NCI-H187 treated with DMSO at 0.1 percent for 48 hours (cell line): ENCODE measurements around the gene APLN.

Source experiments
- DNase-seq: peaks from one replicate; lab custom pipeline; 2025; lab: John Stamatoyannopoulos, UW

The APLN gene

DNA sequence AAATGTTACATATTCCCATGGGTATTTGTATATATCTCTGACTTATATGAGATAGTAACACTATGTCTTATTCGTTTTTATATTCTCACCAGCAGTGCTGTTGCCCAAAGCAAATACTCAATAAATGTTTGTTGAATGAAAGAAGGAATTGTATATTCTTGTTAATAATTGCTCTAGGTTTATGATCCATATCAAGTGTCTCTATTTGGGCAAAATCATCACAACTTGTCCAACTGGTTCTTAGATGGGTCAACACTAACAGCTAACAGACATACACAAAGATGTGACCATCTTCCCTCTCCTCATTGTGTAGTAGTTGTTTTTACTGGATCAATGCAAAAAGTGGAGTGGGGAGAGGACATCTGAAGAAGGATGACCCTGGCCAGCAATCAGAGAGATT is 6.6 kb upstream of the APLN start:
- DNase-seq: no peak

- DNase-seq: no peak
These were observed 5.1 kb upstream of the APLN start for GRCh38 chrX:129659861-129660260.

DNA sequence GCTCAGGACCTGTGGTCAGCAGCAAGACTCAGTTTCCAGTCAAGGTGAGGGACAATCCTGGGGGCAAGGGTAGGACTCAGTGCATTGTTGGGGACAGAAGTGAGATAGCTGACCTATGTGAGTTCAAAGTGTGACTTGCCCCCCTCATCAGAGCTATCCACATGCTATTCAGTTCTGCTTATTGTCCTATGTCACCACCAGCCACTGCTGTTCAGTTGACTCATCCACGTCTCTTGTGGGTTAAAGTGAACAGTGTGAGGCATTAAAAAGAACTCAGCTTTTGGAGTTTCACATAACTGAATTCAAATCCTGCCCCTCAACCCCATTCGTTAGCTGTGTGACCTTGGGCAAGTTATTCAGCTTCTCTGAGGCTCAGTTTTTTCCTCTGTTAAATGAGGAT is 4.4 kb upstream of the APLN start:
- DNase-seq: no peak

DNA sequence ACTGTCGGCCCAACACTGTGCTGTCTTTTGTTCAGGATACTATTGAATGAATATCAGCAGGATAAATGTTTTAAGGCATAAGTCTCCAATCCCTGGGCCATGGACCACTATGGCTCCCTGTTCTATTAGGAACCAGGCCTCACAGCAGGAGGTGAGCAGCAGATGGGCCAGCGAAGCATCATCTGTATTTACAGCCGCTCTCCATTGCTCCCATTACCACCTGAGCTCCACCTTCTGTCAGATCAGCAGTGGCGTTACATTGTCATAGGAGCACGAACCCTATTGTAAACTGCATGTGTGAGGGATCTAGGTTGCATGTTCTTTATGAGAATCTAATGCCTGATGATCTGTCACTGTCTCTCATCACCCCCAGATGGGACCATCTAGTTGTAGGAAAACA is 3.7 kb upstream of the APLN start:
- no peak for DNase-seq

DNA sequence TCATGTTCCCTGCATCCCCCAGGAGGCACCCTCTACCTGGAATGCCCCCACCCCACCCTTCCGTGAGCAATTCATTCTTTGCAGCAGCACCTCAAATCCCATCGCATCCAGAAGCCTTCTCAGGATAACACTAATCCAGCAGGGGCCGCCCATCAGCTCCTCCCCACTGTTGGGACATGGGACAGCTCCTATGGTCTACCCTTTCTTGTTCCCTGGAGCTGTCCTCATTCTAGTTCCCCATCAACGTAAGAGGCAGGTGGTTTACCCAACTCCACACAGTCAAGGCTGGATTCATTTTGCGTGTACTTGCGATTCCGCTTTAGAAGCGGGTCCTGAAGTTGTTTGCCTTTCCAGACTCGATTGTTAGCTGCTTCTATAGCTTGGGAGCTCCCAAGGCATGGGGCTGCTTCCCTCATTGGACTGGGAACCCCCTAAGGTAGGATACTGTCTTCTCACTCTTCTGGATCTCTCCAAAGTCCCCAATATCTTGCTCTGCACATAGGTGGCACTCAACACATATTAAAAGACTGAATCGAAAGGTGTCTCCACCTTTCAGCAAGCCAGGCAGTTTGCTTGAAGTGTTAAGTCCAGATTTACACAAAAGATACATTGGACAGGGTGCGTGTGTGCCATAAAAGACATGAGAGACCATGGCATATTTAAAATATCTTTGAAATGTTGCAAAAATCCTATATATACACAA is 942 bp upstream of the APLN start:
- no peak for DNase-seq

- DNase-seq: no peak
These were observed 645 bp downstream of the APLN start for GRCh38 chrX:129653971-129654651.

DNA sequence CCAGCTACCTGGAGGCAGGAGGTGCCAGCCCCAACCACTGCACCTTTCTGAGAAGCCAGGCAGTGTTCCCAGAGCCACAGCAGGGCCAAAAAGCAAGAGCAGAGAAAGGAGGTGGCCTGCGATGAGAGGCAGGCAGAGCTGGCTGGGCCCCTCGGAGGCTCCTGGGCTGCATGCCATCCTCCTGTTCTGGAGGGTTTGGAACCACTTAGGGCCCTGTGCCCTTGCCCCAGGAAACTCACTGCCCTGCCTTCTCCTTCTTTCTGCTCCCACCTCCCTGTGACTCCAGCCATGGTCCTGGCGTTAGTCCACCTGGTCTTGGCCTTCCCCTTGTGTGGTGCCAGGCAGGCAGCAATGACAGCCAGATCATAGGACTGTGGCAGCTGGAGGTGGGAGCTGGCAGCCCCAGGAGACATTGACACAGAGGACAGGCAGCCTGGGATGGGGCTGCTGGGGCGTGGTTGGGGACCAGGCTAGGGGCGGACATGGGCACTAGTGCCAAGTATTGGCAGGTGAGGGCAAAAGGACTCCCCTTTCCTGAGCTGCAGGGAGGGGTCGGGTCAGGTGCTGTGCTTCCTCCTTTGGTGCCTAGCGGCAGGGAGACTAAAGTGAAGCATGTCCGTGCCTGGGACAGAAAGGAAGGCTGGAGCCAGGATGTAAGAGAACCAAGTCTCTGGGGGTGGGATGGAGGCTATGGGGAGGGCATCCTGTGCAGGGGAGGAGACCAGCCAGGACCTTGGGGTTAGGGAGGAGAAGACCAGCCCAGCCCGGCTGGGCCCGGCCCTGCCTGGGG is 1.4 kb downstream of the APLN start:
- no peak for DNase-seq

- DNase-seq: no peak
These were observed 2.1 kb downstream of the APLN start for GRCh38 chrX:129652565-129653169.

DNA sequence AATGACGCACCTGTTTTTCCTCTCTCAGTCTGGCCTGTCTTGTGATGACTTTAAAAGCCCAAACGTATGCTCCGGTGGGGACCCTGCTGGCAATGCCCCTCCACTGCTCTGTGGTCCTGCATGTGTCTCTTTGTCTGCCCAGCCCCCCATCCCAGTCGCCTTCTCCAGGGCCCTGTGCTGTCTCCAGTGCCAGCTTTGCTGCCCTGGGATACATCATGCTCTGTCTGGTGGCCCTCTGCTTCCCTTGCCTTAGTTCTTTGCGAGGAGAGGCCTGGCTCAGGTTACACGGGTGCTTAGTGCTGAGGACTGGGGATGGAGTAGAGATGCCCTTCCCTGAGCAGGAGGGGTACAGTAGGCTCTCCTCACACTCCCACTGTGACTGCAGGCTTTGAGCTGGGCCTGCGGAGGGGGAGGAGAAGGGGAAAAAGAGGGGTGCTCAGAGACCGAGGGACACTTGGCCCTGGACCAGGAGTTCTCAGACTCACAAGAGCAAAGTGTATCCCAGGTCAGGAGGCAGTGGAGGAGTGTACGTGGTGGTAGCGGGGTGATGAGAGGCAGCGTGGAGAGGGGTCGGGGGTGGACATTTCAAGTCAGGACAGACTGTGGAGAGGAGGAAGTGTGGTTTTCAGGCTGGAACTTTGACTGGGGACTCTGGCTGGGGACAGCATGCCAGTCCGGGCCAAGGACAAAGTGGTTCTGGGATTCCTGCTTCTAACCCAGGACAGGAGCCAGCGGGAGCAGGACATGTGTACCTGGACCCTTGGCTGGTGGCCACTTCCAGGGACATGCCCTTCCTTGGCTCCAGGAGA is 2.8 kb downstream of the APLN start:
- no peak for DNase-seq

DNA sequence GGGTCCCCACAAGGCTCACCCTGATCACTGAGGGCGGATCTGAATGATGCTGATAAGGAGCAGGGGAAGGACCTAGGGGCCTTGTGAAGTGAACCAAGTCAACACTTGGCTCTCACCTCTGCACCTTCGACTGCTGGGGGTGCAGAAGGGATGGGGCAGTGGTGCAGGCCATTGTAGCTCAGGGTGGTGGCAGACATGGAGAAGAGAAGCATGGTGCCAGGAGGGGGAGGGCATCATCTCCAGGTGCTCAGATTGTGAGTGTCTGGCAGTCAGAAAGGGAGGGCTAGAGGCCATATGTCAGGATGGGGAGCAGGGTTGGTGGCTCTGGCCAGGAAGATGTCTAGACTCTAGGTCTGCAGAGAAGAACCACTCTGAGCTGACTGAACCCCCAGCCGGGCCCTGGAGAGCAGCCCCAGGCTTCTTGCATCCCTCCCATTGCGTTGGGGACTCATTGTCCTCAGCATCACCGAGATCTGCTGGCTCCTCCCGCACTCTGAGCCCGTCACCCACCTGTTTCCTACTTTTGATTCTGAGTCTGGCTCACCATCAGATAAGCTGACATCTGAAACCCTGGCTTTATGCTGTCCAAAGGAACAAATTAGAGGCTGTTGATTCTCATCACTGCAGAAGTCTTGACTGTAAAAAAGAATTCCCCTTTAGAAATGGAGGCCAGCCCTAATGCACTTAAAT is 3.8 kb downstream of the APLN start:
- no peak for DNase-seq

- DNase-seq: no peak
These were observed 4.5 kb downstream of the APLN start for GRCh38 chrX:129650183-129650689.

- DNase-seq: no peak
These were observed 5.2 kb downstream of the APLN start for GRCh38 chrX:129649268-129650182.

- no peak for DNase-seq
These were observed 6.1 kb downstream of the APLN start for GRCh38 chrX:129648514-129649267.

GRCh38 chrX:129647418-129648410 is 7.0 kb downstream of the APLN start:
- DNase-seq: no peak

DNA sequence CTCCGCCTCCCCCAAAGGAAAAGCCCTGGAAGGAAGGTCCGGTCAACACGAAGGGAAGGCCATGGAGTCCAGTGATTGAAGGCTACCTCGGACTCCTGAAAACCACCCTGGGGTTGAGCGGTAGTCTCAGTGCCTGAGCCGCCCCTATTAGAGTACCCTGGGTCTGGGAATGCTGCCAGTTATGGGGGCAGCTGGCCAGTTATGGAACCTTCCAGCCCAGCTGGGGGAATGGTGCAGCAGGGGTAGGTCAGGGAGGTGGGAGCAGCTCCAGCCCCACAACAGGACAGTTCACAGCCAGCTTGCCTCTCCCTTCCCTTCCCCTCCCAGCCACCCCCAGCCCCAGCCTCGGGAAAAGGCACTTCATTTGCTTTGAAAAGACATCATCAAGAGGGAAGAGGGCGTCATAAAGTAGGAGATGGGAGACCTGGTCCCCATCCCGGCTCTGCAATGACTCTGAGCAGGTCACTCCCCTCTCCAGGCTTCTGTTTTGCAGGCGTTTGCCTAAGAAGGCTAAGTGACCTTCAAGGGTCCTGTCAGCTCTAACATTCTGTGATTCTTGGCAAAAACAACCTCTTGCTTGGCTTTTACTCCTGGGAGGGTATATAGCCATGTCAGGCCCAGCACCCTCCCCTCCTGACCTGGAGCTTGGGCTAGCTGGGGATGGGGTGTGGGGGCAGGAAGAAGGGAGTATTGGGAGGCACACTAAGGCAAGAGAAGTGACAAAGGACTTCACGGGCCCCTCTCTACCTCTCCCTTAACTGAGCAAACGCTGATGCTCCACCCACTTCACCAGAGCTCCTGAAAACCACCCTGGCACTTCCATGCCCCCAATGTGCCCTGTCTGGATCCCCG is 8.0 kb downstream of the APLN start:
- DNase-seq: no peak

- no peak for DNase-seq
These were observed 12.1 kb downstream of the APLN start for GRCh38 chrX:129642641-129643040.

- DNase-seq: no peak
These were observed 12.8 kb downstream of the APLN start for GRCh38 chrX:129641941-129642340.
